H1 (cell line): Measurements from ENCODE around the gene IER5. TPM values are rescaled to one million over a fixed set of nuclear protein-coding genes. Genes with fewer than 3 reads are reported as not detected.

ENCODE experiments used
- ATF2 ChIP-seq: IDR thresholded peaks from 2 replicates; pipeline ENCODE4 v1.6.1; 2012; ENCODE audit warnings: low read length, inconsistent platforms
- CHD1 ChIP-seq: IDR thresholded peaks from 2 replicates; pipeline ENCODE4 v1.6.1; 2012; ENCODE audit warnings: low read depth, low read length, improper control_type of control experiment
- FOSL1 ChIP-seq: IDR thresholded peaks from 2 replicates; pipeline ENCODE4 v1.6.1; 2011; ENCODE audit warnings: mild to moderate bottlenecking, low read depth, low read length, moderate library complexity; ENCODE audit not compliant: insufficient read depth
- GTF2F1 ChIP-seq: IDR thresholded peaks from 2 replicates; pipeline ENCODE4 v1.6.1; 2012; ENCODE audit warnings: low read depth, low read length, improper control_type of control experiment, borderline replicate concordance
- KDM5A ChIP-seq: fragments of 200-600 bp; IDR thresholded peaks from 2 replicates; pipeline ENCODE4 v1.7.1; 2012; ENCODE audit warnings: mild to moderate bottlenecking, low read length, inconsistent platforms, mixed read lengths
- RNF2 ChIP-seq: fragments of 200-900, 300-1000 bp; sonication (generic); IDR thresholded peaks from 2 replicates; pipeline ENCODE4 v1.7.1; 2016; ENCODE audit warnings: borderline replicate concordance, low read depth, mild to moderate bottlenecking, antibody characterized with exemption, low read length; ENCODE audit not compliant: poor library complexity, severe bottlenecking; ENCODE audit errors: missing control alignments
- SP4 ChIP-seq: IDR thresholded peaks from 2 replicates; pipeline ENCODE4 v1.6.1; 2012; ENCODE audit warnings: low read length, inconsistent platforms
- polyA plus RNA-seq, 7 experiments: library from polyadenylated mRNA; depleted of rRNA in 3 of 7; stranded (reverse) in 5 of 7; unstranded in 2 of 7; fragments of >200 nt in 5 of 7; fragments of 200-250 nt in 2 of 7; gene quantifications; 1 replicate in 5 of 7; 2 replicates in 1 of 7; 4 replicates in 1 of 7; pipeline versions ENCODE4 v1.2.1 to v1.2.3, GENCODE V29; 2011 to 2013; ENCODE audit warnings: missing spikeins in 2 of 7, mixed read lengths in 2 of 7
- total RNA-seq: library from RNA; stranded (reverse); fragmentation: NEBNext Ultra II Directional; extraction: Animal tissue kit (Norgen Biotek cat#: 25700); gene quantifications from 2 replicates; pipeline ENCODE4 v1.2.1, GENCODE V29; 2021

IER5 gene
- total and polyA plus RNA-seq, 2 of the 8 experiments (the other 6 are each of a cell fraction or from before 2014, with no cell fraction given), result 3.5 to 7.7 TPM

- TF ChIP-seq ATF2 (no peak), KDM5A (no peak), SP4 (no peak), GTF2F1 (no peak), CHD1 (no peak), RNF2 (no peak), FOSL1 (no peak)
Measured at GRCh38 chr1:181056560-181056959, 31.9 kb upstream of the IER5 start (continued).
